Mucosa of descending colon (tissue), 3 donors: ENCODE results near the gene CACNB2. TPM values are rescaled to one million over a fixed set of nuclear protein-coding genes. Genes with fewer than 3 reads are reported as not detected.
"Not testable (repeated sequence)": the region's sequence is repeated elsewhere in the genome, so short reads cannot be mapped to it uniquely, and the experiment has no call there.

Source experiments
- ATAC-seq: fragments of 200-7000 bp; cut with Tn5 transposase; one replicate; pipeline ENCODE4 v1.9.1; 2020; ENCODE audit warnings: mild to moderate bottlenecking, moderate library complexity
- DNase-seq, 3 donors: peaks; one replicate each; pipeline ENCODE4 v3.0.0-alpha.2; 2020
- H3K36me3 ChIP-seq: fragments of 200-600 bp; one replicate; pipeline ENCODE4 v1.8.0; 2021; ENCODE audit warnings: low read depth, mild to moderate bottlenecking
- H3K4me1 ChIP-seq: fragments of 200-600 bp; one replicate; pipeline ENCODE4 v1.8.0; 2021; ENCODE audit warnings: low read depth, mild to moderate bottlenecking
- H3K4me3 ChIP-seq: fragments of 200-600 bp; one replicate; pipeline ENCODE4 v1.8.0; 2021; ENCODE audit warnings: mild to moderate bottlenecking
- H3K9me3 ChIP-seq: fragments of 200-600 bp; one replicate; pipeline ENCODE4 v1.8.0; 2021; ENCODE audit warnings: mild to moderate bottlenecking
- CTCF ChIP-seq: fragments of 200-600 bp; IDR thresholded peaks from one replicate; pipeline ENCODE4 v1.8.0; 2022; ENCODE audit warnings: antibody characterized with exemption, mild to moderate bottlenecking
- intact Hi-C, 2 donors: fragments of 100-400 bp; cut with DNase I in 1 of 2; cut with micrococcal nuclease in 1 of 2; formaldehyde crosslinking; loops; one replicate each; pipeline versions ENCODE4 v1.11.0 to v1.11.1; 2022; cut with DNase I, micrococcal nuclease
- total RNA-seq, 3 donors: library from RNA; stranded (reverse); fragmentation: NEBNext Ultra II Directional in 2 of 3; extraction: Animal tissue kit (Norgen Biotek cat#: 25700) in 2 of 3; gene quantifications; one replicate each; pipeline versions ENCODE4 v1.2.1 to v1.2.4, GENCODE V29; 2021 to 2023
- donor health status: DM: no; HTN: no; CAD: no; lungs with moderate emphysema.
- donor health status: DM: no; HTN: no; CAD: no.
- donor health status: DM: no; HTN: yes; CAD: no.

CACNB2 gene
- total RNA-seq, 3 donors from 2014 or later, result 13.6 to 26.2 (median 19.8) TPM

- DNase-seq, result no peak
- Histone ChIP-seq H3K4me3 (no peak overlapping the region), H3K4me1 (no peaks in the 10 kb centered on the region), H3K36me3 (no peaks in the 10 kb centered on the region), H3K9me3 (peaks cover 4% of the 10 kb centered on the region)
- TF ChIP-seq CTCF, result no peak
- ATAC-seq, result no peak
- intact Hi-C loops, result no loop called here
Measured at GRCh38 chr10:18577823-18578685, 437.8 kb downstream of the CACNB2 start.

GRCh38 chr10:18582803-18583202 lies 442.6 kb downstream of the CACNB2 start:
- ATAC-seq, result no peak
- intact Hi-C loops, result no loop called here
- Histone ChIP-seq H3K4me1 (no peaks in the 10 kb centered on the region), H3K9me3 (peaks cover 4% of the 10 kb centered on the region), H3K36me3 (no peaks in the 10 kb centered on the region), H3K4me3 (no peak overlapping the region)
- DNase-seq, result no peak
- TF ChIP-seq CTCF, result no peak

GRCh38 chr10:18583575-18584270 lies 443.5 kb downstream of the CACNB2 start:
- DNase-seq (no peak), ATAC-seq (no peak)
- no peaks in the 10 kb centered on the region for H3K4me1 ChIP-seq
- H3K9me3 ChIP-seq, result no peaks in the 10 kb centered on the region
- H3K4me3 ChIP-seq, result no peak overlapping the region
- intact Hi-C loops, result no loop called here
- no peak for TF ChIP-seq CTCF
- H3K36me3 ChIP-seq, result no peaks in the 10 kb centered on the region

GRCh38 chr10:18586637-18587036 lies 446.4 kb downstream of the CACNB2 start:
- H3K36me3 ChIP-seq, H3K9me3 ChIP-seq, DNase-seq, H3K4me3 ChIP-seq, H3K4me1 ChIP-seq, intact Hi-C loops, ATAC-seq: not testable (repeated sequence)

- H3K4me1 ChIP-seq, H3K36me3 ChIP-seq, H3K9me3 ChIP-seq, intact Hi-C loops, H3K4me3 ChIP-seq, DNase-seq, ATAC-seq: not testable (repeated sequence)
Measured at GRCh38 chr10:18591141-18591540, 450.9 kb downstream of the CACNB2 start.

Other genes starting within 250 kb of the CACNB2 start
- gene SLC39A12, start 188.5 kb upstream of the CACNB2 start, total RNA-seq, result under 1 TPM in 2 of 3 donors, not detected in 1; 0.09 to 0.14 TPM